HEK293T (cell line): ENCODE measurements around the gene ABCB1.

Source experiments
- ARNT ChIP-seq: fragments of 450-650 bp; IDR thresholded peaks from 2 replicates; pipeline ENCODE4 v1.6.1; 2017; ENCODE audit warnings: mild to moderate bottlenecking
- BHLHE40 ChIP-seq: fragments of 450-650 bp; IDR thresholded peaks from 2 replicates; pipeline ENCODE4 v1.6.1; 2016; ENCODE audit warnings: mild to moderate bottlenecking, moderate library complexity, borderline replicate concordance
- ELF4 ChIP-seq: fragments of 450-650 bp; IDR thresholded peaks from 2 replicates; pipeline ENCODE4 v1.6.1; 2017; ENCODE audit warnings: antibody characterized with exemption
- FOXA1 ChIP-seq: fragments of 450-650 bp; IDR thresholded peaks from 2 replicates; pipeline ENCODE4 v1.6.1; 2016; ENCODE audit warnings: mild to moderate bottlenecking
- FOXK2 ChIP-seq: fragments of 450-650 bp; IDR thresholded peaks from 2 replicates; pipeline ENCODE4 v1.6.1; 2016; ENCODE audit warnings: mild to moderate bottlenecking
- FOXM1 ChIP-seq: fragments of 450-650 bp; IDR thresholded peaks from 2 replicates; pipeline ENCODE4 v1.6.1; 2017; ENCODE audit warnings: mild to moderate bottlenecking, borderline replicate concordance
- HDGF ChIP-seq: fragments of 450-650 bp; IDR thresholded peaks from 2 replicates; pipeline ENCODE4 v1.6.1; 2017; ENCODE audit warnings: antibody characterized with exemption, borderline replicate concordance
- LEF1 ChIP-seq: fragments of 450-650 bp; IDR thresholded peaks from 2 replicates; pipeline ENCODE4 v1.6.1; 2017; ENCODE audit warnings: mild to moderate bottlenecking, borderline replicate concordance
- NFRKB ChIP-seq: fragments of 450-650 bp; IDR thresholded peaks from 2 replicates; pipeline ENCODE4 v1.6.1; 2016; ENCODE audit warnings: mild to moderate bottlenecking, moderate library complexity
- SP1 ChIP-seq: fragments of 450-650 bp; IDR thresholded peaks from 2 replicates; pipeline ENCODE4 v1.6.1; 2017
- SUZ12 ChIP-seq: fragments of 450-650 bp; IDR thresholded peaks from 2 replicates; pipeline ENCODE4 v1.6.1; 2016; ENCODE audit warnings: mild to moderate bottlenecking
- TARDBP ChIP-seq: fragments of 450-650 bp; IDR thresholded peaks from 2 replicates; pipeline ENCODE4 v1.6.1; 2016
- ZNF384 ChIP-seq: fragments of 450-650 bp; IDR thresholded peaks from 2 replicates; pipeline ENCODE4 v1.6.1; 2016

DNA sequence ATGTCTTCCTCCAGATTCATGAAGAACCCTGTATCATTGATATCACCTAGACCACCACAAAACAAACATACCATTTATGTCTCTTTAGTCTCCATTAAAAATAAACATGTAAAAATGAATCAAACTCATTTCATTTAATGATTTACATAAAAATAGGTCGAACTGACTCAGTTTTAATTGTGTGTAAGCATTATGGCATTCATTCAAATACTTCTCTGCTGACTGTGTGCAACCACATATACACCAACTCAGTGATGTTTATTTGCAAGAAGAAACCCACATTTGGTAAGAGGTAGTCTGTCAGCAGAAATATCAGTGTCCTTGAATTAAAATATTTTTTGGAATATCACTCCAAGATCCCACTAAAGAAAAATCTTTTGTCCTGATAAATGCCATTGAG is 30.5 kb downstream of the ABCB1 start:
- no peak for TF ChIP-seq SP1
- TF ChIP-seq FOXA1, result no peak
- no peak for TF ChIP-seq BHLHE40
- TF ChIP-seq SUZ12, result no peak
- TF ChIP-seq FOXM1, result no peak
- TF ChIP-seq TARDBP, result no peak
- no peak for TF ChIP-seq ELF4
- TF ChIP-seq FOXK2, result no peak
- TF ChIP-seq ARNT, result no peak
- no peak for TF ChIP-seq HDGF
- no peak for TF ChIP-seq LEF1
- no peak for TF ChIP-seq NFRKB
- no peak for TF ChIP-seq ZNF384
